ENCODE results near the gene ANO1. TPM values are rescaled to one million over a fixed set of nuclear protein-coding genes. Genes with fewer than 3 reads are reported as not detected.

Gene ANO1
- polyA plus RNA-seq, 1 donor (not counting 4 experiments of a cell fraction or from before 2014, with no cell fraction given), result 45.2 TPM

GRCh38 chr11:70029861-70030380, 48.2 kb upstream of the ANO1 start:
- H3K27me3 ChIP-seq (ENCODE audit: control insufficient read depth, extremely low read depth, insufficient read depth, low read length), result no peaks in the 10 kb centered on the region
- no peak overlapping the region for H3K4me2 ChIP-seq (ENCODE audit: control insufficient read depth, extremely low read depth, insufficient read depth, low read depth, low read length)
- no peaks in the 10 kb centered on the region for H4K20me1 ChIP-seq (ENCODE audit: control insufficient read depth, extremely low read depth, insufficient read depth, low read length)
- H3K27ac ChIP-seq (ENCODE audit: control insufficient read depth, insufficient read depth, low read length), result no peak overlapping the region
- DNase-seq (ENCODE audit: low read depth, low spot score) (no peak), FAIRE-seq (no peak)
- peaks cover 9% of the 10 kb centered on the region for H3K9me3 ChIP-seq (ENCODE audit: control insufficient read depth, low read depth, low read length)
- no peak overlapping the region for H2AFZ ChIP-seq (ENCODE audit: control insufficient read depth, low read length)
- no peaks in the 10 kb centered on the region for H3K36me3 ChIP-seq (ENCODE audit: control insufficient read depth in 2 of 2, extremely low read depth in 1 of 2, insufficient read depth in 2 of 2, low read length in 2 of 2)
- H3K4me1 ChIP-seq (ENCODE audit: control insufficient read depth, extremely low read depth, insufficient read depth, low read length), result no peaks in the 10 kb centered on the region
- TF ChIP-seq CTCF (optimal IDR thresholded peaks at IDR 0.05 in 1 of 3, IDR thresholded peaks at IDR 0.05 in 1 of 3, conservative IDR thresholded peaks at IDR 0.05 in 1 of 3; ENCODE audit: extremely low read depth in 1 of 3, insufficient read depth in 2 of 3, low read length in 3 of 3) (no peak), EZH2 (IDR thresholded peaks at IDR 0.05; ENCODE audit: low read length) (no peak)
- dilution Hi-C loops (cut with MboI; ENCODE audit: extremely low pct_ligation_motif_present, low sequenced_read_pairs), result no loop called here
- H3K9me1 ChIP-seq (ENCODE audit: control insufficient read depth, extremely low read depth, insufficient read depth, low read length), result no peaks in the 10 kb centered on the region
- H3K79me2 ChIP-seq (ENCODE audit: control insufficient read depth, insufficient read depth, low read length), result no peaks in the 10 kb centered on the region
- H3K4me3 ChIP-seq (ENCODE audit: control insufficient read depth in 2 of 3, extremely low read depth in 1 of 3, insufficient read depth in 2 of 3, low read depth in 1 of 3, low read length in 3 of 3), result no peak overlapping the region
- H3K9ac ChIP-seq (ENCODE audit: control insufficient read depth, extremely low read depth, insufficient read depth, low read length), result no peak overlapping the region

- Histone ChIP-seq H3K9ac (ENCODE audit: control insufficient read depth, extremely low read depth, insufficient read depth, low read length) (no peak overlapping the region), H3K4me2 (ENCODE audit: control insufficient read depth, extremely low read depth, insufficient read depth, low read depth, low read length) (no peak overlapping the region), H3K9me1 (ENCODE audit: control insufficient read depth, extremely low read depth, insufficient read depth, low read length) (no peaks in the 10 kb centered on the region), H3K27me3 (ENCODE audit: control insufficient read depth, extremely low read depth, insufficient read depth, low read length) (no peaks in the 10 kb centered on the region), H2AFZ (ENCODE audit: control insufficient read depth, low read length) (no peak overlapping the region), H4K20me1 (ENCODE audit: control insufficient read depth, extremely low read depth, insufficient read depth, low read length) (no peaks in the 10 kb centered on the region), H3K4me1 (ENCODE audit: control insufficient read depth, extremely low read depth, insufficient read depth, low read length) (no peaks in the 10 kb centered on the region), H3K79me2 (ENCODE audit: control insufficient read depth, insufficient read depth, low read length) (no peaks in the 10 kb centered on the region), H3K36me3 (ENCODE audit: control insufficient read depth in 2 of 2, extremely low read depth in 1 of 2, insufficient read depth in 2 of 2, low read length in 2 of 2) (no peaks in the 10 kb centered on the region), H3K4me3 (ENCODE audit: control insufficient read depth in 2 of 3, extremely low read depth in 1 of 3, insufficient read depth in 2 of 3, low read depth in 1 of 3, low read length in 3 of 3) (no peak overlapping the region), H3K9me3 (ENCODE audit: control insufficient read depth, low read depth, low read length) (peaks cover 5% of the 10 kb centered on the region), H3K27ac (ENCODE audit: control insufficient read depth, insufficient read depth, low read length) (no peak overlapping the region)
- DNase-seq (ENCODE audit: low read depth, low spot score) (no peak), FAIRE-seq (no peak)
- TF ChIP-seq CTCF (optimal IDR thresholded peaks at IDR 0.05 in 1 of 3, IDR thresholded peaks at IDR 0.05 in 1 of 3, conservative IDR thresholded peaks at IDR 0.05 in 1 of 3; ENCODE audit: extremely low read depth in 1 of 3, insufficient read depth in 2 of 3, low read length in 3 of 3), result no peak
- TF ChIP-seq EZH2 (IDR thresholded peaks at IDR 0.05; ENCODE audit: low read length), result no peak
- dilution Hi-C loops (cut with MboI; ENCODE audit: extremely low pct_ligation_motif_present, low sequenced_read_pairs), result no loop called here
Measured at GRCh38 chr11:70030412-70030811, 47.7 kb upstream of the ANO1 start.

Data from keratinocyte (primary cell).